ENCODE results near the gene GRAMD1B. TPM values are rescaled to one million over a fixed set of nuclear protein-coding genes. Genes with fewer than 3 reads are reported as not detected.
A peak's percentile ranks its signal among the peaks of the same experiment; 100 is the strongest.

GRAMD1B gene
- total and polyA plus RNA-seq, 4 donors = 0.29 to 2.6 (median 1.3) TPM

GRCh38 chr11:123405123-123405592, 24.9 kb upstream of the GRAMD1B start:
- no peak for DNase-seq (ENCODE audit: low spot score)
- TF ChIP-seq YY1 (IDR thresholded peaks at IDR 0.05) = no peak
- Histone ChIP-seq H3K9ac (ENCODE audit: low read depth in 1 of 2, low read length in 2 of 2) (no peak overlapping the region), H3K27ac (ENCODE audit: low read depth in 1 of 2, low read length in 2 of 2) (no peak overlapping the region), H3K4me3 (ENCODE audit: low read depth in 1 of 3, low read length in 3 of 3) (no peak overlapping the region), H3K4me1 (ENCODE audit: control insufficient read depth in 4 of 4, insufficient read depth in 4 of 4, low read length in 3 of 4) (no peaks in the 10 kb centered on the region), H3K36me3 (ENCODE audit: control insufficient read depth in 4 of 4, insufficient read depth in 3 of 4, low read depth in 1 of 4, low read length in 3 of 4) (no peaks in the 10 kb centered on the region), H3K9me3 (ENCODE audit: control insufficient read depth in 4 of 4, low read length in 3 of 4) (no peaks in the 10 kb centered on the region), H3K27me3 (ENCODE audit: control insufficient read depth in 4 of 4, insufficient read depth in 4 of 4, low read length in 3 of 4) (peaks cover 0 to 2% (median under 1%) of the 10 kb centered on the region in 4 donors)
- 54% methylated on average over 5 of the region's 5 CpGs for WGBS

GRCh38 chr11:123406441-123407129, 23.5 kb upstream of the GRAMD1B start:
- no peaks in the 10 kb centered on the region for H3K36me3 ChIP-seq (ENCODE audit: control insufficient read depth in 4 of 4, insufficient read depth in 3 of 4, low read depth in 1 of 4, low read length in 3 of 4)
- no peaks in the 10 kb centered on the region for H3K4me1 ChIP-seq (ENCODE audit: control insufficient read depth in 4 of 4, insufficient read depth in 4 of 4, low read length in 3 of 4)
- no peaks in the 10 kb centered on the region for H3K9me3 ChIP-seq (ENCODE audit: control insufficient read depth in 4 of 4, low read length in 3 of 4)
- WGBS = 53% methylated on average over 4 of the region's 4 CpGs
- peaks cover 0 to 2% (median 0%) of the 10 kb centered on the region in 4 donors for H3K27me3 ChIP-seq (ENCODE audit: control insufficient read depth in 4 of 4, insufficient read depth in 4 of 4, low read length in 3 of 4)
- TF ChIP-seq RAD21 (IDR thresholded peaks at IDR 0.05) = no peak
- no peak for TF ChIP-seq HNF4A (conservative IDR thresholded peaks at IDR 0.05)
- TF ChIP-seq TAF1 (conservative IDR thresholded peaks at IDR 0.05) = no peak
- no peak overlapping the region for H3K4me3 ChIP-seq (ENCODE audit: low read depth in 1 of 3, low read length in 3 of 3)
- no peak for DNase-seq (ENCODE audit: low spot score)
- no peak overlapping the region for H3K9ac ChIP-seq (ENCODE audit: low read depth in 1 of 2, low read length in 2 of 2)
- H3K27ac ChIP-seq (ENCODE audit: low read depth in 1 of 2, low read length in 2 of 2) = no peak overlapping the region

- H3K4me1 ChIP-seq (ENCODE audit: control insufficient read depth in 4 of 4, insufficient read depth in 4 of 4, low read length in 3 of 4) = no peaks in the 10 kb centered on the region
- no peak overlapping the region for H3K9ac ChIP-seq (ENCODE audit: low read depth in 1 of 2, low read length in 2 of 2)
- H3K36me3 ChIP-seq (ENCODE audit: control insufficient read depth in 4 of 4, insufficient read depth in 3 of 4, low read depth in 1 of 4, low read length in 3 of 4) = no peaks in the 10 kb centered on the region
- DNase-seq (ENCODE audit: low spot score) = peak; percentile 57
- no peak overlapping the region for H3K27ac ChIP-seq (ENCODE audit: low read depth in 1 of 2, low read length in 2 of 2)
- no peak for TF ChIP-seq HNF4G (IDR thresholded peaks at IDR 0.05)
- TF ChIP-seq RAD21 (IDR thresholded peaks at IDR 0.05) = peak; percentile 73 to 81
- TF ChIP-seq HNF4A (conservative IDR thresholded peaks at IDR 0.05) = no peak
- no peak for TF ChIP-seq YY1 (IDR thresholded peaks at IDR 0.05)
- peak; percentile 62 for TF ChIP-seq CTCF (IDR thresholded peaks at IDR 0.05; ENCODE audit: low read depth, low read length, missing input control)
- no peak for TF ChIP-seq FOXA2 (IDR thresholded peaks at IDR 0.05)
- H3K9me3 ChIP-seq (ENCODE audit: control insufficient read depth in 4 of 4, low read length in 3 of 4) = no peaks in the 10 kb centered on the region
- H3K27me3 ChIP-seq (ENCODE audit: control insufficient read depth in 4 of 4, insufficient read depth in 4 of 4, low read length in 3 of 4) = peaks cover 0 to 2% (median 0%) of the 10 kb centered on the region in 4 donors
- 16% methylated on average over 7 of the region's 7 CpGs for WGBS
- H3K4me3 ChIP-seq (ENCODE audit: low read depth in 1 of 3, low read length in 3 of 3) = no peak overlapping the region
Measured at GRCh38 chr11:123407130-123407995, 22.7 kb upstream of the GRAMD1B start.

GRCh38 chr11:123407996-123408597, 22.0 kb upstream of the GRAMD1B start:
- WGBS = 19% methylated on average over 7 of the region's 7 CpGs
- no peaks in the 10 kb centered on the region for H3K36me3 ChIP-seq (ENCODE audit: control insufficient read depth in 4 of 4, insufficient read depth in 3 of 4, low read depth in 1 of 4, low read length in 3 of 4)
- H3K9me3 ChIP-seq (ENCODE audit: control insufficient read depth in 4 of 4, low read length in 3 of 4) = no peaks in the 10 kb centered on the region
- no peak overlapping the region for H3K27ac ChIP-seq (ENCODE audit: low read depth in 1 of 2, low read length in 2 of 2)
- H3K27me3 ChIP-seq (ENCODE audit: control insufficient read depth in 4 of 4, insufficient read depth in 4 of 4, low read length in 3 of 4) = peaks cover 0 to 2% (median 0%) of the 10 kb centered on the region in 4 donors
- no peaks in the 10 kb centered on the region for H3K4me1 ChIP-seq (ENCODE audit: control insufficient read depth in 4 of 4, insufficient read depth in 4 of 4, low read length in 3 of 4)
- no peak overlapping the region for H3K4me3 ChIP-seq (ENCODE audit: low read depth in 1 of 3, low read length in 3 of 3)
- H3K9ac ChIP-seq (ENCODE audit: low read depth in 1 of 2, low read length in 2 of 2) = no peak overlapping the region
- no peak for DNase-seq (ENCODE audit: low spot score)
- TF ChIP-seq SP1 (IDR thresholded peaks at IDR 0.05) (no peak), JUND (IDR thresholded peaks at IDR 0.05) (no peak), ZBTB33 (IDR thresholded peaks at IDR 0.05) (no peak), NR2F2 (IDR thresholded peaks at IDR 0.05) (no peak), HNF4A (conservative IDR thresholded peaks at IDR 0.05) (no peak), RAD21 (IDR thresholded peaks at IDR 0.05) (no peak), ATF3 (IDR thresholded peaks at IDR 0.05) (no peak), TAF1 (conservative IDR thresholded peaks at IDR 0.05) (no peak), EGR1 (IDR thresholded peaks at IDR 0.05; ENCODE audit: low read depth in 2 of 2) (no peak), GABPA (IDR thresholded peaks at IDR 0.05 in 1 of 2, conservative IDR thresholded peaks at IDR 0.05 in 1 of 2) (no peak), YY1 (IDR thresholded peaks at IDR 0.05) (no peak)

Data from liver (tissue), 9 donors.